GM12878 (cell line): ENCODE data around the gene DYNLT4. TPM values are rescaled to one million over a fixed set of nuclear protein-coding genes. Genes with fewer than 3 reads are reported as not detected.

Experiments used
- ATF7 ChIP-seq: fragments of 450-650 bp; IDR thresholded peaks from 2 replicates; pipeline ENCODE4 v1.6.1; 2016; ENCODE audit warnings: low read depth, mild to moderate bottlenecking
- CREM ChIP-seq: IDR thresholded peaks from 2 replicates; pipeline ENCODE4 v1.6.1; 2014; ENCODE audit warnings: antibody characterized with exemption, low read depth
- FOXK2 ChIP-seq: fragments of 450-650 bp; IDR thresholded peaks from 2 replicates; pipeline ENCODE4 v1.6.1; 2017; ENCODE audit warnings: mild to moderate bottlenecking, moderate library complexity
- RFX5 ChIP-seq: IDR thresholded peaks from 2 replicates; pipeline ENCODE4 v1.6.1; 2011; ENCODE audit warnings: low read depth, low read length, improper control_type of control experiment
- SMARCA5 ChIP-seq: fragments of 450-650 bp; IDR thresholded peaks from 2 replicates; pipeline ENCODE4 v1.6.1; 2017; ENCODE audit warnings: mild to moderate bottlenecking
- SUZ12 ChIP-seq: fragments of 200-600 bp; sonication (generic); IDR thresholded peaks from one replicate; pipeline ENCODE4 v1.6.1; 2018; ENCODE audit warnings: antibody characterized with exemption, mild to moderate bottlenecking; ENCODE audit not compliant: unreplicated experiment
- ZNF622 ChIP-seq: fragments of 450-650 bp; IDR thresholded peaks from 2 replicates; pipeline ENCODE4 v1.6.1; 2017; ENCODE audit warnings: mild to moderate bottlenecking, inconsistent platforms
- ZSCAN29 ChIP-seq: fragments of 450-650 bp; IDR thresholded peaks from 2 replicates; pipeline ENCODE4 v1.6.1; 2017; ENCODE audit warnings: mild to moderate bottlenecking, moderate library complexity
- ZZZ3 ChIP-seq: IDR thresholded peaks from 2 replicates; pipeline ENCODE4 v1.6.1; 2011; ENCODE audit warnings: low read depth; ENCODE audit not compliant: control insufficient read depth, insufficient read length
- polyA plus RNA-seq, 11 experiments: library from polyadenylated mRNA; depleted of rRNA in 4 of 11; unstranded in 6 of 11; stranded (reverse) in 5 of 11; fragments of >200 nt; fragmentation: Nextera tagmentation in 4 of 11; fragmentation: Illumina TruSeq in 1 of 11; extraction: Ambion mirVana in 4 of 11; extraction: Trizol in 1 of 11; gene quantifications; 1 replicate in 1 of 11; 2 replicates in 10 of 11; pipeline versions ENCODE4 v1.2.1 to v1.2.3, GENCODE V29; 2011 to 2016; ENCODE audit warnings: inconsistent platforms in 2 of 11, missing spikeins in 2 of 11, low read depth in 1 of 11
- total RNA-seq, 4 experiments: library from RNA; depleted of rRNA in 3 of 4; stranded (reverse); fragments of >200 nt in 3 of 4; fragmentation: Illumina TruSeq in 1 of 4; extraction: Trizol in 1 of 4; gene quantifications; 2 replicates each; pipeline versions ENCODE4 v1.2.1 to v1.2.3, GENCODE V29; 2013 to 2021
- TF ChIP-seq, protein P1 (sequence below): fragments of 150-350 bp; IDR thresholded peaks from 2 replicates; pipeline ENCODE4 v1.6.1; 2016; ENCODE audit warnings: low read depth, low read length
- TF ChIP-seq, protein P2 (sequence below): fragments of 450-650 bp; formaldehyde crosslinking; IDR thresholded peaks from 2 replicates; pipeline ENCODE4 v1.4.0; 2020; ENCODE audit warnings: mild to moderate bottlenecking, moderate library complexity
- TF ChIP-seq, protein P3 (sequence below): IDR thresholded peaks from 2 replicates; pipeline ENCODE4 v1.6.1; 2012; ENCODE audit warnings: improper control_type of control experiment, low read depth, low read length; ENCODE audit not compliant: insufficient replicate concordance
- TF ChIP-seq, protein P4 (sequence below): fragments of 450-650 bp; IDR thresholded peaks from 2 replicates; pipeline ENCODE4 v1.6.1; 2016; ENCODE audit warnings: mild to moderate bottlenecking
- TF ChIP-seq, protein P5 (sequence below): IDR thresholded peaks from 2 replicates; pipeline ENCODE4 v1.6.1; 2012; ENCODE audit warnings: low read depth, low read length, improper control_type of control experiment

DYNLT4 gene
- total and polyA plus RNA-seq, 10 of the 15 experiments (the other 5 are each of a cell fraction or from before 2014, with no cell fraction given): 0.23 to 0.28 TPM; not detected in 8

DNA sequence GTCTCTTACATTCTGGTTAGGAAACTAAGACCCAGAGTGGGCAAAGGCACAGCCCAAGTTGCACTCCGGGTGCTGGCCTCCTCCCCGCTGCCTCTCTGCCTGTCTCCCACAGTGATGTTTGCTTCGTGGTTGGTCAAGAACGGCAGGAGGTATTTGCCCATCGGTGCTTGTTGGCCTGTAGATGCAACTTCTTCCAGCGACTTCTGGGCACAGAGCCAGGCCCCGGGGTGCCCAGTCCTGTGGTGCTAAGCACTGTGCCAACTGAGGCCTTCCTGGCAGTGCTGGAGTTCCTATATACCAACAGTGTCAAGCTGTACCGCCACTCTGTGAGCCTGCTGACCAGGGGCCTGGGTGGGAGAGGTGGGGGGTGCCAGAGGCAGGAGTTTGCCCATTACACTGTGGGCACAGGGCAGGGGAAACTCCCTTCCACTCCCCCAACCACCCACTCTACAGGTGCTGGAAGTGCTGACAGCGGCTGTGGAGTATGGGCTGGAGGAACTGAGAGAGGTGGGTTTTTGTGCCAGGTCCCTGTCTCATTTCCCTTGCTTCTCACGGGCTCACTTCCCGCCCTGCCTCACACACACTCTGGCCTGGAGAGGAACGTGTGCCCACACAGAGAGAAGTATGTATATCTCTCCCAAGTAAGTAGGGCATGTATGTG is 3.1 kb upstream of the DYNLT4 start (continued):
- TF ChIP-seq, protein P1, sequence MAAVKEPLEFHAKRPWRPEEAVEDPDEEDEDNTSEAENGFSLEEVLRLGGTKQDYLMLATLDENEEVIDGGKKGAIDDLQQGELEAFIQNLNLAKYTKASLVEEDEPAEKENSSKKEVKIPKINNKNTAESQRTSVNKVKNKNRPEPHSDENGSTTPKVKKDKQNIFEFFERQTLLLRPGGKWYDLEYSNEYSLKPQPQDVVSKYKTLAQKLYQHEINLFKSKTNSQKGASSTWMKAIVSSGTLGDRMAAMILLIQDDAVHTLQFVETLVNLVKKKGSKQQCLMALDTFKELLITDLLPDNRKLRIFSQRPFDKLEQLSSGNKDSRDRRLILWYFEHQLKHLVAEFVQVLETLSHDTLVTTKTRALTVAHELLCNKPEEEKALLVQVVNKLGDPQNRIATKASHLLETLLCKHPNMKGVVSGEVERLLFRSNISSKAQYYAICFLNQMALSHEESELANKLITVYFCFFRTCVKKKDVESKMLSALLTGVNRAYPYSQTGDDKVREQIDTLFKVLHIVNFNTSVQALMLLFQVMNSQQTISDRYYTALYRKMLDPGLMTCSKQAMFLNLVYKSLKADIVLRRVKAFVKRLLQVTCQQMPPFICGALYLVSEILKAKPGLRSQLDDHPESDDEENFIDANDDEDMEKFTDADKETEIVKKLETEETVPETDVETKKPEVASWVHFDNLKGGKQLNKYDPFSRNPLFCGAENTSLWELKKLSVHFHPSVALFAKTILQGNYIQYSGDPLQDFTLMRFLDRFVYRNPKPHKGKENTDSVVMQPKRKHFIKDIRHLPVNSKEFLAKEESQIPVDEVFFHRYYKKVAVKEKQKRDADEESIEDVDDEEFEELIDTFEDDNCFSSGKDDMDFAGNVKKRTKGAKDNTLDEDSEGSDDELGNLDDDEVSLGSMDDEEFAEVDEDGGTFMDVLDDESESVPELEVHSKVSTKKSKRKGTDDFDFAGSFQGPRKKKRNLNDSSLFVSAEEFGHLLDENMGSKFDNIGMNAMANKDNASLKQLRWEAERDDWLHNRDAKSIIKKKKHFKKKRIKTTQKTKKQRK: no peak
- TF ChIP-seq SUZ12 (no peak), ZNF622 (no peak), CREM (no peak), RFX5 (no peak), ZZZ3 (no peak), SMARCA5 (0 out of 2 replicates have a peak, but pooled peaks have one; percentile 19), ATF7 (no peak), FOXK2 (no peak), ZSCAN29 (no peak)
- TF ChIP-seq, protein P2, sequence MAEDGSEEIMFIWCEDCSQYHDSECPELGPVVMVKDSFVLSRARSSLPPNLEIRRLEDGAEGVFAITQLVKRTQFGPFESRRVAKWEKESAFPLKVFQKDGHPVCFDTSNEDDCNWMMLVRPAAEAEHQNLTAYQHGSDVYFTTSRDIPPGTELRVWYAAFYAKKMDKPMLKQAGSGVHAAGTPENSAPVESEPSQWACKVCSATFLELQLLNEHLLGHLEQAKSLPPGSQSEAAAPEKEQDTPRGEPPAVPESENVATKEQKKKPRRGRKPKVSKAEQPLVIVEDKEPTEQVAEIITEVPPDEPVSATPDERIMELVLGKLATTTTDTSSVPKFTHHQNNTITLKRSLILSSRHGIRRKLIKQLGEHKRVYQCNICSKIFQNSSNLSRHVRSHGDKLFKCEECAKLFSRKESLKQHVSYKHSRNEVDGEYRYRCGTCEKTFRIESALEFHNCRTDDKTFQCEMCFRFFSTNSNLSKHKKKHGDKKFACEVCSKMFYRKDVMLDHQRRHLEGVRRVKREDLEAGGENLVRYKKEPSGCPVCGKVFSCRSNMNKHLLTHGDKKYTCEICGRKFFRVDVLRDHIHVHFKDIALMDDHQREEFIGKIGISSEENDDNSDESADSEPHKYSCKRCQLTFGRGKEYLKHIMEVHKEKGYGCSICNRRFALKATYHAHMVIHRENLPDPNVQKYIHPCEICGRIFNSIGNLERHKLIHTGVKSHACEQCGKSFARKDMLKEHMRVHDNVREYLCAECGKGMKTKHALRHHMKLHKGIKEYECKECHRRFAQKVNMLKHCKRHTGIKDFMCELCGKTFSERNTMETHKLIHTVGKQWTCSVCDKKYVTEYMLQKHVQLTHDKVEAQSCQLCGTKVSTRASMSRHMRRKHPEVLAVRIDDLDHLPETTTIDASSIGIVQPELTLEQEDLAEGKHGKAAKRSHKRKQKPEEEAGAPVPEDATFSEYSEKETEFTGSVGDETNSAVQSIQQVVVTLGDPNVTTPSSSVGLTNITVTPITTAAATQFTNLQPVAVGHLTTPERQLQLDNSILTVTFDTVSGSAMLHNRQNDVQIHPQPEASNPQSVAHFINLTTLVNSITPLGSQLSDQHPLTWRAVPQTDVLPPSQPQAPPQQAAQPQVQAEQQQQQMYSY: no peak
- TF ChIP-seq, protein P3, sequence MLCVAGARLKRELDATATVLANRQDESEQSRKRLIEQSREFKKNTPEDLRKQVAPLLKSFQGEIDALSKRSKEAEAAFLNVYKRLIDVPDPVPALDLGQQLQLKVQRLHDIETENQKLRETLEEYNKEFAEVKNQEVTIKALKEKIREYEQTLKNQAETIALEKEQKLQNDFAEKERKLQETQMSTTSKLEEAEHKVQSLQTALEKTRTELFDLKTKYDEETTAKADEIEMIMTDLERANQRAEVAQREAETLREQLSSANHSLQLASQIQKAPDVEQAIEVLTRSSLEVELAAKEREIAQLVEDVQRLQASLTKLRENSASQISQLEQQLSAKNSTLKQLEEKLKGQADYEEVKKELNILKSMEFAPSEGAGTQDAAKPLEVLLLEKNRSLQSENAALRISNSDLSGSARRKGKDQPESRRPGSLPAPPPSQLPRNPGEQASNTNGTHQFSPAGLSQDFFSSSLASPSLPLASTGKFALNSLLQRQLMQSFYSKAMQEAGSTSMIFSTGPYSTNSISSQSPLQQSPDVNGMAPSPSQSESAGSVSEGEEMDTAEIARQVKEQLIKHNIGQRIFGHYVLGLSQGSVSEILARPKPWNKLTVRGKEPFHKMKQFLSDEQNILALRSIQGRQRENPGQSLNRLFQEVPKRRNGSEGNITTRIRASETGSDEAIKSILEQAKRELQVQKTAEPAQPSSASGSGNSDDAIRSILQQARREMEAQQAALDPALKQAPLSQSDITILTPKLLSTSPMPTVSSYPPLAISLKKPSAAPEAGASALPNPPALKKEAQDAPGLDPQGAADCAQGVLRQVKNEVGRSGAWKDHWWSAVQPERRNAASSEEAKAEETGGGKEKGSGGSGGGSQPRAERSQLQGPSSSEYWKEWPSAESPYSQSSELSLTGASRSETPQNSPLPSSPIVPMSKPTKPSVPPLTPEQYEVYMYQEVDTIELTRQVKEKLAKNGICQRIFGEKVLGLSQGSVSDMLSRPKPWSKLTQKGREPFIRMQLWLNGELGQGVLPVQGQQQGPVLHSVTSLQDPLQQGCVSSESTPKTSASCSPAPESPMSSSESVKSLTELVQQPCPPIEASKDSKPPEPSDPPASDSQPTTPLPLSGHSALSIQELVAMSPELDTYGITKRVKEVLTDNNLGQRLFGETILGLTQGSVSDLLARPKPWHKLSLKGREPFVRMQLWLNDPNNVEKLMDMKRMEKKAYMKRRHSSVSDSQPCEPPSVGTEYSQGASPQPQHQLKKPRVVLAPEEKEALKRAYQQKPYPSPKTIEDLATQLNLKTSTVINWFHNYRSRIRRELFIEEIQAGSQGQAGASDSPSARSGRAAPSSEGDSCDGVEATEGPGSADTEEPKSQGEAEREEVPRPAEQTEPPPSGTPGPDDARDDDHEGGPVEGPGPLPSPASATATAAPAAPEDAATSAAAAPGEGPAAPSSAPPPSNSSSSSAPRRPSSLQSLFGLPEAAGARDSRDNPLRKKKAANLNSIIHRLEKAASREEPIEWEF: no peak
- TF ChIP-seq, protein P4, sequence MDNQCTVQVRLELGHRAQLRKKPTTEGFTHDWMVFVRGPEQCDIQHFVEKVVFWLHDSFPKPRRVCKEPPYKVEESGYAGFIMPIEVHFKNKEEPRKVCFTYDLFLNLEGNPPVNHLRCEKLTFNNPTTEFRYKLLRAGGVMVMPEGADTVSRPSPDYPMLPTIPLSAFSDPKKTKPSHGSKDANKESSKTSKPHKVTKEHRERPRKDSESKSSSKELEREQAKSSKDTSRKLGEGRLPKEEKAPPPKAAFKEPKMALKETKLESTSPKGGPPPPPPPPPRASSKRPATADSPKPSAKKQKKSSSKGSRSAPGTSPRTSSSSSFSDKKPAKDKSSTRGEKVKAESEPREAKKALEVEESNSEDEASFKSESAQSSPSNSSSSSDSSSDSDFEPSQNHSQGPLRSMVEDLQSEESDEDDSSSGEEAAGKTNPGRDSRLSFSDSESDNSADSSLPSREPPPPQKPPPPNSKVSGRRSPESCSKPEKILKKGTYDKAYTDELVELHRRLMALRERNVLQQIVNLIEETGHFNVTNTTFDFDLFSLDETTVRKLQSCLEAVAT: no peak
- TF ChIP-seq, protein P5, sequence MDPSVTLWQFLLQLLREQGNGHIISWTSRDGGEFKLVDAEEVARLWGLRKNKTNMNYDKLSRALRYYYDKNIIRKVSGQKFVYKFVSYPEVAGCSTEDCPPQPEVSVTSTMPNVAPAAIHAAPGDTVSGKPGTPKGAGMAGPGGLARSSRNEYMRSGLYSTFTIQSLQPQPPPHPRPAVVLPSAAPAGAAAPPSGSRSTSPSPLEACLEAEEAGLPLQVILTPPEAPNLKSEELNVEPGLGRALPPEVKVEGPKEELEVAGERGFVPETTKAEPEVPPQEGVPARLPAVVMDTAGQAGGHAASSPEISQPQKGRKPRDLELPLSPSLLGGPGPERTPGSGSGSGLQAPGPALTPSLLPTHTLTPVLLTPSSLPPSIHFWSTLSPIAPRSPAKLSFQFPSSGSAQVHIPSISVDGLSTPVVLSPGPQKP: no peak
